Measurements from ENCODE around the gene HSF2.

The HSF2 gene

DNA sequence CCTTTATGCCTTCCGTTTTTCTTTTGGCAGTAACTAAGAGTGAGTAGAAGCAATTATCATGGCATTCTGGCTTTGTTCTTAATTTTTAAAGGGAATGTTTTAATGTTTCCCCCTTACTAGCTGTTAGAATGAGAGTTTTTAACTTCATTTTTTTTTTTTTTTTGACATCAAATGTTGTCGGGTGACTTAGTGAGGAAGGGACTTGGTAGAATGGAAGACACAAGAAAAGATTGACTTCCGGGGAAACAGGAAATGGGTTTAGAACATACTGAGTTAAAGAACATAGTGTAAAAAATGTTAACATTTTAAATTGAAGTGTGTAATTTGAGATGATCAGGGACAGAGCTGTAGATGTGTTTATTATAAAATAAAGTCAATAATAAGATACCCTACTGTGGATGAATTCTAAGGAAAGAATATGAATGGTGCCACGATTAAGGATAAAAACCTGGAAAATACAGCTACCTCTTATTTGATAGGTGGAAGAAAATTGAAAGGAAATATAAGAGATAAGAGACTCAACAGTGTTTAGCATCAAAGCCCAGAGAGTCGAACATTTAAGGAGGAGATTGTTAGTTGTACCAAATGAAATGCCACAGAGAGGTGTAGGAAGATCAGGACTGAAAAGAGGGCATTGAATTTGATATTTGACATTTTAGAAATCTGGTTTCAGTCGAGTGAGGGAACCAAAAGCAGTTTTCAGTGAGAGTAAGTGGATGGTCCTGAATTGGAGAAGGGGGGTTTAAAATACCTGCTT lies 9.4 kb downstream of the HSF2 start:
- TF ChIP-seq, protein P1, sequence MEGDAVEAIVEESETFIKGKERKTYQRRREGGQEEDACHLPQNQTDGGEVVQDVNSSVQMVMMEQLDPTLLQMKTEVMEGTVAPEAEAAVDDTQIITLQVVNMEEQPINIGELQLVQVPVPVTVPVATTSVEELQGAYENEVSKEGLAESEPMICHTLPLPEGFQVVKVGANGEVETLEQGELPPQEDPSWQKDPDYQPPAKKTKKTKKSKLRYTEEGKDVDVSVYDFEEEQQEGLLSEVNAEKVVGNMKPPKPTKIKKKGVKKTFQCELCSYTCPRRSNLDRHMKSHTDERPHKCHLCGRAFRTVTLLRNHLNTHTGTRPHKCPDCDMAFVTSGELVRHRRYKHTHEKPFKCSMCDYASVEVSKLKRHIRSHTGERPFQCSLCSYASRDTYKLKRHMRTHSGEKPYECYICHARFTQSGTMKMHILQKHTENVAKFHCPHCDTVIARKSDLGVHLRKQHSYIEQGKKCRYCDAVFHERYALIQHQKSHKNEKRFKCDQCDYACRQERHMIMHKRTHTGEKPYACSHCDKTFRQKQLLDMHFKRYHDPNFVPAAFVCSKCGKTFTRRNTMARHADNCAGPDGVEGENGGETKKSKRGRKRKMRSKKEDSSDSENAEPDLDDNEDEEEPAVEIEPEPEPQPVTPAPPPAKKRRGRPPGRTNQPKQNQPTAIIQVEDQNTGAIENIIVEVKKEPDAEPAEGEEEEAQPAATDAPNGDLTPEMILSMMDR (IDR thresholded peaks at IDR 0.05; ENCODE audit: extremely low read depth, missing control alignments) = no peak
- DNase-seq (ENCODE audit: low spot score) = no peak

DNA sequence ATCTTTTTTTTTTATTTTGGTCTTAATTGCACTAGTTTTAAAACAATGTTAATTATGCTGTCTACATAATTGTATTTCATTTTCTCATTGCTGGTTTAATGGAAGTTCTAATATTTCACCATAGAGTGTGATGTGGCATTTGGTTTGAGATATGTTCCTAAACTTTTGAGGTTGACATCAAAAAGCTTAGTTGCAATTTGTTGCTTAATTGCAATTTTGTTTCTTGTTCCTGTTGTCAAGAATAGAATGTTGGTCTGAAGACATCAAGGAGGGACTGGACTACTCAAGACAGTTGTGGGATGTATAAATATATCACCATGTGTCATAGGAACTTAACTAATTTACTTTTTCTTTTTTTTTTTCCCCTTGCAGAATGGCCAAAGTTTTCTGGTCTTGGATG lies 12.5 kb downstream of the HSF2 start:
- no peak for DNase-seq (ENCODE audit: low spot score)
- TF ChIP-seq, protein P1 (IDR thresholded peaks at IDR 0.05; ENCODE audit: extremely low read depth, missing control alignments) = no peak

DNA sequence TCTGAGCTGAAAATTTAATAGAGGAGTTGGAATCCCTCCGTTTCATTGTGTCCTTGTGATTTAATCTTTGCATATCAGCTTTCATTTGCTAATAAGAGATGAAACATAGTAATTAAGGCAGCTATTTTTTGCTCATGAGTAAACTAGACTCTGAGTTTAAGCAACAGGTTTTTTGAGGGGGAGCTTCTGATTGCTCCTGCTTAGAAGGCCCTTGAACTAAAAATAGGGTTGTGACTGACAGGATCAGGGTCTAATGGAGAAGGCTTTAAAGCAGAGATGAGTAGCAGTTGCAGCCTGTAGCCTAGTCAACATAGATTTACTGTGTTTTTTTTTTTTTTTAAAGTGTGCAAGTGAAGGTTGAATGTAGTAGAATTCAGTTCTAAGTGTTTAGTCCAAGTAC lies 17.4 kb downstream of the HSF2 start:
- TF ChIP-seq, protein P1 (IDR thresholded peaks at IDR 0.05; ENCODE audit: extremely low read depth, missing control alignments) = no peak
- DNase-seq (ENCODE audit: low spot score) = no peak

DNA sequence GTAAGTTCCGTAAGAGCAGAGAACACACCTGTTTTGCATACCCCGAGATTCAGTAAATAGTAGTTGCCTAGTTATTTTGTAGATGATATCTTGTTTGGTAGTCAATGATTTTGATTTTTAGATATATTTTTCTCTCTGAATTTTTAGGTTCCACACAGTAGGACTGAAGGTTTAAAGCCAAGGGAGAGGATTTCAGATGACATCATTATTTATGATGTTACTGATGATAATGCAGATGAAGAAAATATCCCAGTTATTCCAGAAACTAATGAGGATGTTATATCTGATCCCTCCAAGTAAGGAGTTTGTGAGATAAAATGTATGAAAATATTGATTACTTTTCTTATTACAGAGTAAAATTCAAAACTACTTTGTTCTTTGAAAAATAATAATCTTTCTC lies 22.6 kb downstream of the HSF2 start:
- TF ChIP-seq, protein P1 (IDR thresholded peaks at IDR 0.05; ENCODE audit: extremely low read depth, missing control alignments) = no peak
- DNase-seq (ENCODE audit: low spot score) = no peak

DNA sequence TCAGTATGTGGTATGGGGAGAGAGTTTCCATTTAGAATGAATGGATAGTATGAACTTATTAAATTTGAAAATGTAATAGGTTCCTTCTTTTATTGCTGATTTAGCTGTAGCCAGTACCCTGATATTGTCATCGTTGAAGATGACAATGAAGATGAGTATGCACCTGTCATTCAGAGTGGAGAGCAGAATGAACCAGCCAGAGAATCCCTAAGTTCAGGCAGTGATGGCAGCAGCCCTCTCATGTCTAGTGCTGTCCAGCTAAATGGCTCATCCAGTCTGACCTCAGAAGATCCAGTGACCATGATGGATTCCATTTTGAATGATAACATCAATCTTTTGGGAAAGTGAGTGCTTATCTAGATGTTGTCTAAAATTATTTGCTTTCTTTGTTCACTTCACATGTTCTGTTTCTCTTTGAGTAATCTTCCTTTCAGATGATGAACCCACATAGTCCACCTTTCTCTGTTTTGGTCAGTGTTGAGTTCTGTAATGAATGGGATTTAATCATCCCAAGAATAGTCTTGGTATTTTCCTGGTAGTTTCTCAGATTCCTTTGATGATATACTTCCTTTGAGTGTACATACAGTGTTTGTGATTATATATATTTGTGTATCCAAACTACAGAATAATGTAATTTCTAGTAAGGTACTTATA lies 23.3 kb downstream of the HSF2 start:
- TF ChIP-seq, protein P1 (IDR thresholded peaks at IDR 0.05; ENCODE audit: extremely low read depth, missing control alignments) = no peak
- no peak for DNase-seq (ENCODE audit: low spot score)

DNA sequence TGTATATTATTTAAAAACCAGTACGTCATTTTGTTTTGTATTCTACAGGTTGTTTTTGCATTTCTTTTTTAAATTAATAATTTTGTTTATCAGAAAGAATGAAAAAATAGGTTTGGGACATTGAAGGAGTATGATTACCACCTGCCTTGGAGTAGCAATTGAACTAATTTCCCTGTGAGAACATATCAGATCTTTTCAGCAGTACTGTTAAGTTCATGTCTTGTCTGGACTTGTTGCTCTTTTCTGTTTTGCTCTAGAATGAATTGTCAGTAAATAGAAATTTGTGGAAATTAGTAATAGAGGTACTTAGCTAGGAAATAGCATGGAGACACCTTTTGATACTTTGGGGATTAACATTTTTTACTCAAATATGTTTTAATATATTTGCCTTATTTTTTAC lies 24.3 kb downstream of the HSF2 start:
- TF ChIP-seq, protein P1 (IDR thresholded peaks at IDR 0.05; ENCODE audit: extremely low read depth, missing control alignments) = no peak
- DNase-seq (ENCODE audit: low spot score) = no peak

DNA sequence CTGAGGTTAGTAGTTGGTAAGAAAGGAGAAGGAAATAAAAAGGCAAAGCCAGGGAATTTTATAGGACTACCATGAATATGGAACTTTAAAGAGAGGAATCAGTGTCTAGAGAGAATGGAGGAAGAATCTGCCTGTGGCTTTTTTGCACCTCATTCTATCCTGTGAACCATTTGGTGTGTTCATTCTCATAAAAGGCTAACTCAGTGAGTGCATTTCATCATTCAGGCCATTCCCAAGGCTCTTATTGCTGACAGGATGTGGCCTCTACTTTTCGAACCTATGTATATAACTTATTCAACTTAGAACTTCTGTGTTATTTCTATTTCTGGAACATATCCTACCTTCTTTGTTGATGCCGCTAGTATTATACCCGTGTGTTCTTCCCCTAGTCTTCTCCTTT lies 27.1 kb downstream of the HSF2 start:
- TF ChIP-seq, protein P1 (IDR thresholded peaks at IDR 0.05; ENCODE audit: extremely low read depth, missing control alignments) = no peak
- no peak for DNase-seq (ENCODE audit: low spot score)

Measured in GM20000 (cell line).